Measurements from ENCODE around the gene SAMSN1. TPM values are rescaled to one million over a fixed set of nuclear protein-coding genes. Genes with fewer than 3 reads are reported as not detected.

SAMSN1 gene
- total RNA-seq (2014; rRNA removed; shearing (Covaris generic)) = not detected in 2 replicates

DNA sequence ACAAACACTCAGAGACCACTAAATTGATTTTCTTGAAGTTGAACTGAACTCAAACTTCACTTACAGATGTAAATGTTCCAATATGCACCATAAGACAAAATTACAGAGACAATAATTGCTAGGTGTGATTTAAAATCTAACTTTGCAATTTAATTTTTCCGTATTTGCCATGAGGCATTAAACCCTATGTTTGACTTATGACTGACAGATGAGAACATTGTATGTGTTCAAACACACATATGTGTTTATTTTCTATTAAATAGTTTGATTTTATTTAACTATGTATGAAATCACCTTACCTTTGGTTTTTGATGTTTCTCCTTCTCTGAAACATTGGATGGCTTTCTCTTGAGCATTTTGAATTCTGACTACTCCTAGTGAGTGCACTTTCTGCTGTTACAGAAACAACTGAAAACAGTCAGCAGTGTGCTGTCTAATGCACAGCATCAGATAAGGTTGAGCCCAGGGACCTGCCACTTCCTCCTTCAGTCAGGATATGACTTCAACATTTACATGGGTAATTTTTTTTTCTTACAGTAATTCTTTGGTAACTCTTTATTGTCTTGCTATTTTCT is at the start of gene SAMSN1:
SAMSN1 (minus strand) TSS at position 410 of the 575 bp plus-strand sequence; CDS start at position 356, 54 bp downstream.

Other genes starting within 250 kb of the SAMSN1 start
- 27.3 and 31.1 TPM in 2 replicates for gene HSPA13, start 163.2 kb downstream of the SAMSN1 start, total RNA-seq (2014; rRNA removed; shearing (Covaris generic))

All from A375 (cell line).